Hindlimb muscle (tissue), 1 donor: Measurements from ENCODE around the gene SKI. TPM values are rescaled to one million over a fixed set of nuclear protein-coding genes. Genes with fewer than 3 reads are reported as not detected.

Source experiments
- DNase-seq: peaks from one replicate; pipeline ENCODE4 v3.0.0-alpha.2; 2013
- polyA plus RNA-seq: library from polyadenylated mRNA; unstranded; fragments of 120-200 nt; gene quantifications from one replicate; pipeline ENCODE4 v1.2.1, GENCODE V29; 2013; ENCODE audit not compliant: insufficient read length

SKI gene
- polyA plus RNA-seq, 1 donor = 70.0 TPM

DNA sequence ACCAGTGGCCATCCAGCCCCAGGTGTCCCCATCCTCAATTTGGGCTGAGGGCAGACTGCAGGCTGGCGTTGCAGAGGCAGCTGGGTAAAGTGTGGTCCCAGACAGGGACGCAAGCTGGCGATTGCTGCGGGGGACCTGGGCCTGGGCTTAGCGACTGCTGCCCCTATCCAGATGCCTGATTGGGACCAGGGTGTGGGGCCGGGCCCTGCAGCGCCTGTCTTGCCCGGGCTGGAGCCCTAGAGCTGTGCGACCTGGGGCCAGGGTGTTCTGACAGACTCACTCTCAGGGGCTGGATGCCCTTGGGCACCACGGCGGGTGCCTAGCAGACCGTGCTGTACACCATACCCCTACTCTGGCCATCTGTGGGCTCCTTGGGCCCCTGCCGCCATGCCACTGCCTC is 17.3 kb upstream of the SKI start:
- no peak for DNase-seq

DNA sequence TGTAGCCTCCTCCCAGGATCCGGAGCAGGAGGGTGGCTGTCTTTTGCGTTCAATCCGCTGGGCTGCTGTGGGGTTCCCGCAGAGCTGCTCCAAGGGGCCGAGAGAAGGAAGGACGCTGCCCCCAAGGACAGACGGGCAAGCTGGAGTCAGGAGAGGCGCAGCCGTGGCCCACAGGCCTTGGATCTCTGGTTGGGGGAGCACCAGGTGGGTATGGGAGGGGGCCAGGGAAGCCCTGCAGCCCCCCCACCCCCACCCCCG is 15.9 kb upstream of the SKI start:
- no peak for DNase-seq

DNA sequence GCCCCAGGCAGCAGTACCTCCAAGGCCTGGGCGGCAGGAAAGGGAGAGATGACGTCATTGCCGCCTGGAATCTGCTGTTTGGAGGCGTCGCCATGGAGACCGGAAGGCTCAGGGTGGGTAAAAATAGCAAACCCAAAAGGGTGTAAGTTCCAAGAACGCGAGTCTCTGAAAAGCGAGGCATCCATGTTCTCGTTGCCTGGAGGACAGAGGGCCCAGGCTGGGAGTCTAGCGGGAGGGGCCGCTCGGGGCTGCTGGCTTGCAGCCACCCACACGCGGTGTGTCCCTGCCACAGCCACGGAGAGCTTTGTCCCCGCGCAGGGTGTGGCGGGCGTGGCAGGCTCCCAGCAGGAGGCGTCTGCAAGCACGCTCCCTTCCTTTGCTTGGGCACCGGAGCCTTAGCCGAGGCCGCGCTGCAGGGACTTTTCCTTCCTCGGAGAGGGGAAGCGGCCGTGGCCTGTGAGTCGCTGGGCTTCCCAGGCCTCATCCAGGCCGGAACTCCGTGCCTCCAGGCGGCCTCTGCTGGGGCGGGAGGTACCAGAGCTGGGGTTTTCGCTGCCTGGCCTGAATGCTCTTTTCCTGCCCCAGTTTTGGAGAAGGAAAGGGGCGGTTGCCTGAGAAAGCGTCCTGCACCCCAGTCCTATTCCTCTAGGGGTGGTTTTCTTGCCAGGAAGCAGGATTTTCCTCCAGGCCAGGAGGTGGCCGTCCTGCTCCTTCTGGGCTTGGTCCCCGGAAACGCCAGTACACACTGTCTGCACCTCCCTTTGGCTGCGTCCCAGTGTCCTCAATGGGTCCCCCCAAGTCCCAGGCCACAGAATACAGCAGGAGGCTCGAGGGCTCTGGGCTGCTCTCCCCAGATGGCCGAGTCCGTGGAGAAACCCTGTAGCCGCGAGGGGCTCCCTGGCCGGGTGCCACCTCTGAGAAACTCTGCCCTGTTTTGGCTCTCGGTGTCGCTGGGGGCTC is 15.3 kb upstream of the SKI start:
- DNase-seq = peak; percentile 94

DNA sequence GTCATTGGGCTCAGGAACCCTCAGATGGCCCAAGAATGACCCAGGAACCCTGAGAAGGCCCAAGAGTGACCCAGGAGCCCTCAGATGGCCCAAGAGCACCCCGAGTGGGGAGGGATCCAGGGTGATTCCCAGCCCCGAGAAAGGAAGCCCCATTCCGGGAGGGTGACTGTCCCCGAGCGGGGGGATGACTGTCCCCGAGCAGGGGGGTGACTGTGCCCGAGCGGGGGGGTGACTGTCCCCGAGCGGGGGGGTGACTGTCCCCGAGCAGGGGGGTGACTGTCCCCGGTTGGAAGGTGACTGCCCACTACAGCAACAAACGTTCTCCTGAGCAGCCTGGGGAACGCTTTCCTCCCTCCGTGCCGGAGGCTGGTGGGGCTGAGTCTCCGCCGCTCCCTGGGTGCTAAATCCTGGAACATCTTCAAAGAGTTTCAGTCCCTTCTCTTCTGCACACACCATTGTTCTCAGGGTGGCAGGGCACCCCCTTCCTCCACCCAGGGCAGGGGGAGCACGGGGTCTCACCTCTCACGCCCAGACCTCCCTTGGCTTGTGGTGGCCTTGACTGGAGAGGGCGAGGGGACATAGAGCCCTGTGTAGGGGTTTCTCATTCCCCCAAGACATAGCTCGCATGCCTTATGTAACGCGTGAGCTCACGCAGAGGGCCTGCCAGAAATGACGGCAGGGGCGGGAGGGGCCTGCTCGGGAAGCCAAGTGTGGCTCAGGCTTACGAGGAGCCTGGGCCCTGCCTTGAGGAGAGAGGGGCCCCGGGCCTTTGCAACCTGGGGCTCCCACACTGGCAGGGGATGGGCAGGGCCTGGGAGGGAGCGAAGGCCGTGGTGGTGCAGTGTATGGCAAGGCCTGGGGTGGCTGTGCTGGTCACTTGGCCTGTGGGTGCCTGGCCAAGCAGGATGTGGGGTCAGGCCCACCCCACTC is 14.3 kb upstream of the SKI start:
- peak; percentile 94 for DNase-seq

DNA sequence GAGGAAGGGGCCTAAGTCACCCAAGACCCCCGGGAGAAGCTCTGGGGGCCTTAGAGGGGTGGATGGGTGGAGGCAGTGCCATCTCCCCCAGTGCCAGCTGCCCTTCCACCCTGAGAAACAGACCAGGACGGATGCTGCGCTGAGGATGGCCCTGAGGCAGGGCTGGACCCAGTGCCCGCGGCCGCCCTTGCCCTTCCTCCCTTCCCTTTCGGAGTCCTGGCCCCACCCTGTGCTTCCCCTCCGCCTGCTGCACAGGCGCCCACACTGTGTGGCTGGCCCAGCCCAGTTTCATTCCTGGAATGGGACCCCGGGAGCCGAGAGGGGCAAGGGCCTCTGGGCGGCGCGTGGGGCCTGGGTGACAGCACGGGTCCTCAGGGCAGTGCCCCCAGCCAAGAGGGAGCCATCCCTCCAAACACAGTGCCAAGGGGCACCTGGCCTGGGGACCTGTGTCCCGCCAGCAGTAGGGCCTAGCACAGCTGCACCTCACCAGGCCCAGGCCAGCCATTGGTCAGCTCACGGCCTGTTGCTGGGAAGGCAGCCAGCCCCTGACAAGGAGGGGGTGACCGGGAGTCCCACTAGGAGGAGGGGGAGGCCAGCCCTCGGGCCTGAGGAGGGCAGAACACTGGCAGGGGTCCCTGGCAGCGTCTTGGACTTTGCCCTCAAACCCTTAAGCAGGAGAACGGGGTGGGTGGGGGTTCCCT is 13.4 kb upstream of the SKI start:
- DNase-seq = no peak

DNA sequence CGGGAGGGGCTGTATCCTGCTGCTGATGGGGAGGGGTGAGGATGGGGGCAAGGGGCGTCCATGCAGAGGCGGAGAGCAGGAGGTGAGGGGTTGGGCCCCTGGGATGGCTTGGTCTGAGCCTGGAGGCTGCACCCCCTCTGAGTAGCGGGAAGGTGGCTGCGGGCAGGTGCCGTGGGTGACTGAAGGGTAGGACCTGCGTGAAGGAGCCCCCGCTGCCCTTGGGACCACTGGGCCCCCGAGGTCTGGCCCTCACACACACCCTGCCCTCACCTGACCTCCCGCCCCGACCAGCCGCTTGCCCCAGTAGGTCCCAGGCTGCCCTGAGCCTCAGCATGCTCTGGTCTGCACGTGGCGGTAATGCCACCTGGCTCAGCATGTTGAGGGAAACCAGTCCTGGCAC is 12.8 kb upstream of the SKI start:
- DNase-seq = no peak

DNA sequence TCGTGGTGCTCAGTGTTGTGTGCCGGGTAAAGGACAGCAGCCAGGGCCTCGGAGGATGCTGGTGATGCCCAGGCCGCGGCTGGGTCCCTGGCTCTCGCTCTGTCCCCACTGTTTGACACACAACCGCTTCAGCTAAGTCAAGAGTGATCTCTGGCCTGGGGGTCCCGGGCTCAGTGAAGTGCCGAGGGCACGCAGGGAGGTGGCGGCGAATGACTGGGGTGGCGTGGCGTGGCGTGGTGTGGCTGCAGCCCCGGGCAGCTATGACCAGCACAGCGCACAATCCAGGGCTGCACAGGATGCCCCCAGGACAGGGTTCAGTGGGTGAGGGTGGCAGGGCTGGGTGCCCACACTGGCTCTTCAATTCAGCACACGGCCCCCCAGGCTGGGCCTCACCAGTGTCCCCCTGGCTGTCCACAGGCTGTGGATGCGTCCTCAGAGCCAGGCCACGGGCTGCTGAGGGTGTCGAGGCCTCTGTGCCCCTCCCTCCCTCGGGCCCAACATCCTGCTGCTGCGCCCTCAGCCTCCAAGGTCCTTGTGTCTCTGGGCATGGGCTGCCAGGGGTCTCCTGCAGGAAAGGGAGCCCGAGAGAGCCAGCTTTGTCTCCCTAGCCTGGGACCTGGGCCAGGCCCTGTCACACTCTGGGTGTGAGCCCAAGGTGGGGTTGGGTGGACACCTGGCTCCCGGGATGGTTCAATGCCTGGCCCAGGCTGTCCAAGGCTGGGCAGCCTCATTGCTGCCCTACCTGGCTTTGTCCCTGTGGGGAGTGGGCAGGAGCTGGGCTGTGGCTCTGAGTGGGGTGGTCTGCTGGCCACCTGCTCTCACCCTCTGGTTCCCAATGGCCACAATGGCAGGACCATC is 12.0 kb upstream of the SKI start:
- DNase-seq = no peak

DNA sequence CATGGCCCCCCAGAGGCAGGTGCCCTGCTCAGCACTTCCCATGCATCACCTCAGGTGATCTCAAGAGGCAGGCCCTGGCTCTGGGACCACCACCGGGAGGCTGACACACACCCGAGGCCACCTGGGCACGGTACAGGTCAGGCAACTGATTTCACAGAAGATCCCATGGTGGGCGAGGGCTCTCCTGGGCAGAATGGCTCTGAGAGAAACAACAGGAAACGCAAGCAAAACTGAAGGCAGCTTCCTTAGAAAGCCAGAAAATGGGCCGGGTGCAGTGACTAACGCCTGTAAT is 11.4 kb upstream of the SKI start:
- DNase-seq = no peak

DNA sequence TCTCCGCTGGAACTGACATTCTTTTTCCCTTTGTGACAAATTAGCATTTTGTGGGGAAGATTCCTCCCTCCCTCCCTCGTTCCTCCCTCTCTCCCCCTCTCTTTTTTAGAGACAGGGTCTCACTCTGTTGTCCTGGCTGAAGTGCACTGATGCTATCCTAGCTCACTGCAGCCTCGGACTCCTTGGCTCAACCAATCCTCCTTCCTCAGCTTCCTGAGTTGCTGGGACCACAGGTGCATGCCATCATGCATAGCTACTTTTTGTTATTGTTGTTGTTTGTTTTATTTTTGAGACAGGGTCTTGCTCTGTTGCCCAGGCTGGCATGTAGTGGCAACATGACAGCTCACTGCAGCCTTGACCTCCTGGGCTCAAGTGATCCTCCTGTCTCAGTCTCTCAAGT is 6.8 kb upstream of the SKI start:
- no peak for DNase-seq

DNA sequence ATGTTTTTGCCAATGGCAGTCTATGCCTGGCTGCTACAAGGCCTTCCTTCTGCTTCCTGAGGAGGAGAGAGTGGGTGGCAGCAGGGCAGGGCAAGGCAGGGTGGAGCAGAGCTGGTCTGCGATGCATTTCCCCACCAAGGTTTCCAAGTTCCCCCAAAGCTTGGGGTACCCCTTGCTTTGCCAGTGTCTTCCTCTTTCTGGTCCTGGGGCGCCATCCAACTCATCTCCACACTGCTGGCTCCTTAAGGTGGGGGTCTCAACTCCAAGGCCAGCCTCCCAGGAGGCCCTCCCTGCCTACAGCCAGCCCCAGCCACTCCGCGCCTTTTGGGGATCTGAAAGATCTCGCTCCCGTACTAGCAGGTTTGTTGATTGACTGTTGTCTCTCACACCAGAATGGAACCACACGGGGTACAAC is 3.9 kb upstream of the SKI start:
- no peak for DNase-seq

DNA sequence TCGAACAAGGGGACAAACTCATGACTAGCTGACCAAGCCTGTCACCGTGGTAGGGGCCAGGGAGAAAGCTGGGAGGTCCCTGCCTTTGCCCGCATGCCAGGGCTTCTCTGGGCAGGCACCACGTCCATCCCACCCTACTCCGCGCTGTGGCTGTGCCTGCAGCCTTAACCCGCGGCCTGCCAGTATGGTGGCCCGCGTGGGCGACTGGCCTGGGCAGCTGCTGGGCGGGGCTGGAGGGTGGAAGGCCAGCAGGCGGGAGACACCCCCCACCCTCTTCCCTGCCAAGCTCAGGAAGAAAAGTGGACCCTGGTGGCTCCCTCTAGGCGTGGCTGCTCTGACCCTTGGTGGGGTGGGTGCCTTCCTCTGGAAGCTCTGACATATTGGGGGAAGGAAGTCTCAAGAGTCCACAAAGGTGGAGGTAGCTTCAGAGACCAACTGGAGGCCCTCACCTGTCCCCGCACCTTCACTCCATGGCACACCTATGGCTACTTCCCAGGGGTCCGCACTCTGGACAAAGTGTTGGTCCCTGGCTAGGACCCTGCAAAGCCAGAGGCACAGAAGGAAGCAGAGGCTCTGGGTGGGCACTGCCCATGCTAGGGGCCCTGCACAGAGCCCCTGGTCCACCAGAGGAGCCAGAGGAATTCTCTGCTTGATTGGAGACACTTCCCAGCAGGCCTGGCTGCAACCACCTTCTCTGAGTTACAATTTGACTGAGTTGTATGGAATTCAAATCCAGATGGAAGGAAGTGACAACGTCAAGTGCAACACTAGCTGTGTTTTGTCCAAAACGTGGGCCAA is 3.3 kb upstream of the SKI start:
- no peak for DNase-seq

DNA sequence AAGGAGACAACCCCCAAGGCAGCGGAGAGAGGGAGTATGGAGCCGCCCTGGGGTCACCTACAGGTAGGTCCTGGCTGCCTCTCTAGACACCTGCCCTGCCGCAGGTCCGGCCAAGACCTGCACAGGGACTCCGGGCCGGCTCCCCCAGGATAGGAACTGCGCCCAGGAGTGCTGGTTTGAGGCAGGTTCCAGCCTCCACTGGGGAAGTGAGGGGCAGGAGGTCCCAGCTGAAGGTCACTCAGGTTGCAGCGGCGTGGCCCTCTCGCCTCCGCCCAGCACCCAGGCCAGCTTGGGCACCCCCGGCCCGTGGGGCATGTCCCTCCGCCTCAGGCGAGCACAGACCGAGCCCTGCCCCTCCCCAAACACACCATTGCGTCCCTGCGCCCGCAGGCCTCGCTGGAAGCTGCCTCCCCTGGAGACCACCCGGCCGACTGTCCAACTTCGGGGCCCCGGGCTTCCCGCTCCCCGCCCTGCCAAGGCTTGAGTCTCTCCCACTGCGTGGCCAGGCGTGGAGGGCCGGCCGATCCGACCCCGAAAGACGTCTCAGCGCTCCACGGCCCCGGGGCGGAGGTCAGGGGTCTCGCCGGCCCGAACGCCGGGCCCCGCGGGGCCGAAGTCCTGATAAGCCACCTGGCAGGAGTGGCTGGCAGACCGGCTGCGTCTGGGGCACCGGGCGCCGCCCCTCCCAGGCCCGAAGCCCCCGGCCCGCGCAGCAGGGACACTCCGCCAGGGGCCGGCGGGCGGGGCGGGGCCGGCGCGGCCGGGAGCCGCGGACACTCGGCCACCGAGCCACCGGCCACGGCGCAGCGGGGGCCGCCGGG is 1.4 kb upstream of the SKI start:
- no peak for DNase-seq

DNA sequence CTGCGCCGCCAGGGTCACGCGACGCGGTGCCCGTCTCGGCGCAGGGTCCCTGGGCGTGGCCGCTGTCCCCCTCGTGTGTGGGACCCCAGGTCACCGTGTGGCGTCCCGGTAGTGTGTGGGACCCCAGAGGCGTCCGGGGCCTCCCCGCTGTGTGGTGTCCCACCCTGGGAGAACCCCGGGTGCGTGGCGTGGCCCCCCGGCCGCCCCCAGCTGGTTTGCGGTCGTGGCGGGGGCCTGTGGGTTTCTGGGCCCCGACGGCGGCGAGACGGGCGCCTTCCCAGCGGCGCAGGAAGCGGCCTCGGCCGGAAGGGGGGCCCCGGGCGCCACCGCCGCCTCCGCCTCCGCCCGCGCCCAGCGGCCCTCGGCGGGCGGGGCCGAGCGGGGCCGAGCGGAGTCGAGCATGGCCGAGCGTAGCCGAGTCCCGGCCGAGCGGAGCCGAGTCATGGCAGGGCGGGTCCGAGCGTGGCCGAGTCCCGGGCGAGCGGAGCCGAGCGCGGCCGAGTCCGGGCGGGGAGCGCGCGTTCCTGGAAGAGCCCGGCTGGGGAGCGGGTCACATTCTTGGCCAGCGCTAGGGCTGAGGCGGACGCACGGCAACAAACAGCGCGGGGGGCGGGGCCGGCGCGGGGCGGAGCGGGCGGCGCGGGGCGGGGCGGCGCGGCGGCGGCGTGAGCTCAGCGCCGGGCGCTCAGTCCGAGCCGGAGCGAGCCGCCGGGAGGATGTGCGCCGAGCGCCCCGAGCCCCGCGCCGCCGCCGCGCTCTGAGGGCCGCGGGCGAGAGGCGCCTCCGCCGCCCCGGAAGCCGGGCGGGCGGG is 568 bp upstream of the SKI start:
- DNase-seq = peak; percentile 99

DNA sequence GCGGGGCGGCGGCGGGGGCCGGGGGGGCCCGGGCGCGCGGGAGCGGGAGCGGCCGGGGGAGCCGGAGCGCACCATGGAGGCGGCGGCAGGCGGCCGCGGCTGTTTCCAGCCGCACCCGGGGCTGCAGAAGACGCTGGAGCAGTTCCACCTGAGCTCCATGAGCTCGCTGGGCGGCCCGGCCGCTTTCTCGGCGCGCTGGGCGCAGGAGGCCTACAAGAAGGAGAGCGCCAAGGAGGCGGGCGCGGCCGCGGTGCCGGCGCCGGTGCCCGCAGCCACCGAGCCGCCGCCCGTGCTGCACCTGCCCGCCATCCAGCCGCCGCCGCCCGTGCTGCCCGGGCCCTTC is 546 bp downstream of the SKI start:
- DNase-seq = no peak

DNA sequence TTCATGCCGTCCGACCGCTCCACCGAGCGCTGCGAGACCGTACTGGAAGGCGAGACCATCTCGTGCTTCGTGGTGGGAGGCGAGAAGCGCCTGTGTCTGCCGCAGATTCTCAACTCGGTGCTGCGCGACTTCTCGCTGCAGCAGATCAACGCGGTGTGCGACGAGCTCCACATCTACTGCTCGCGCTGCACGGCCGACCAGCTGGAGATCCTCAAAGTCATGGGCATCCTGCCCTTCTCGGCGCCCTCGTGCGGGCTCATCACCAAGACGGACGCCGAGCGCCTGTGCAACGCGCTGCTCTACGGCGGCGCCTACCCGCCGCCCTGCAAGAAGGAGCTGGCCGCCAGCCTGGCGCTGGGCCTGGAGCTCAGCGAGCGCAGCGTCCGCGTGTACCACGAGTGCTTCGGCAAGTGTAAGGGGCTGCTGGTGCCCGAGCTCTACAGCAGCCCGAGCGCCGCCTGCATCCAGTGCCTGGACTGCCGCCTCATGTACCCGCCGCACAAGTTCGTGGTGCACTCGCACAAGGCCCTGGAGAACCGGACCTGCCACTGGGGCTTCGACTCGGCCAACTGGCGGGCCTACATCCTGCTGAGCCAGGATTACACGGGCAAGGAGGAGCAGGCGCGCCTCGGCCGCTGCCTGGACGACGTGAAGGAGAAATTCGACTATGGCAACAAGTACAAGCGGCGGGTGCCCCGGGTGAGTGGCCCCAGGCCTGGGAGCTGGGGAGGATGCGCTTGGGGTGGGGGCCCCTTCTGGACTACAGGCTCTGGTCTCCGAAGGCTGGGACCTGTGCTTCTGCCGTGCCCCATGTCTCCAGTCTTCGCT is 1.1 kb downstream of the SKI start:
- peak; percentile 65 for DNase-seq

DNA sequence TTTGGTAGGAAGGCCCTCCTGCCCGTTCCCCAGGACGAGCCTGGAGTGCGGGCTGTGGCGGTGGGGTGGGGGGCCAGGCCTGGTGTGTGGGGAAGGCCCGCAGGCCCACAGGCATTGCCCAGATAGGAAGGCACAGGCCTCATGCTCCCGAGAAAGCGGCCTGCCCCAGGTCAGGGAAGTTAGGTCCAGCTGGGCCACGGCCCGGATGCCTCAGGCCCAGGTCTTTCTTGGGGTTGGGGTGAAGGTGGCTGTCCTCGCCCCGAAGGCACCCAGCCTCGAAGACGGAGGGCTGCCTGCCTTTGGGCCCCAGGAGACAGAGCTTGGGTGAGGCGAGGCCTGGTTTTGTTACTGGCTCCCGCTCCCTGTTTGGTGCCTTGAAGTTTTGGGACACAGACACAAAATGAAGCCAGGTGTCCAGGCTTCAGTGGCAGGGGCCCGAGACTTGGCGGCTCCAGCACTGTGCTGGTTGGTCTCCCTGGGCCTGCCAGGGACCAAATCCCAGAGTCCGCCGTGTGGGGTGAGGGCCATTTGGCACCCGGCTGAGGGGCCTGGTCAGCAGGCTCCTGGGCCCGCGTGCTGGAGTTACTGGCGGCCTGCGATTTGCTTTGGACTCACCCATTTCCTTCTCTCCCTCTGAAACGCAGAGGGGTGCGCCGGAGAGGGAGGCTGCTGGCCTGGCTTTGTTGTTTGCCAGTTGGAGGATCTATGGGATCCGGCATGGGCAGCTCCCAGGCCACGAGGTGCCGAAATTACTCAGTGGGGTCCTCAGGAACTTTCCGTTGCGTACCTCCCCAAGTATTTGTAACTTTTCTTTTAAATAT is 2.0 kb downstream of the SKI start:
- DNase-seq = no peak

DNA sequence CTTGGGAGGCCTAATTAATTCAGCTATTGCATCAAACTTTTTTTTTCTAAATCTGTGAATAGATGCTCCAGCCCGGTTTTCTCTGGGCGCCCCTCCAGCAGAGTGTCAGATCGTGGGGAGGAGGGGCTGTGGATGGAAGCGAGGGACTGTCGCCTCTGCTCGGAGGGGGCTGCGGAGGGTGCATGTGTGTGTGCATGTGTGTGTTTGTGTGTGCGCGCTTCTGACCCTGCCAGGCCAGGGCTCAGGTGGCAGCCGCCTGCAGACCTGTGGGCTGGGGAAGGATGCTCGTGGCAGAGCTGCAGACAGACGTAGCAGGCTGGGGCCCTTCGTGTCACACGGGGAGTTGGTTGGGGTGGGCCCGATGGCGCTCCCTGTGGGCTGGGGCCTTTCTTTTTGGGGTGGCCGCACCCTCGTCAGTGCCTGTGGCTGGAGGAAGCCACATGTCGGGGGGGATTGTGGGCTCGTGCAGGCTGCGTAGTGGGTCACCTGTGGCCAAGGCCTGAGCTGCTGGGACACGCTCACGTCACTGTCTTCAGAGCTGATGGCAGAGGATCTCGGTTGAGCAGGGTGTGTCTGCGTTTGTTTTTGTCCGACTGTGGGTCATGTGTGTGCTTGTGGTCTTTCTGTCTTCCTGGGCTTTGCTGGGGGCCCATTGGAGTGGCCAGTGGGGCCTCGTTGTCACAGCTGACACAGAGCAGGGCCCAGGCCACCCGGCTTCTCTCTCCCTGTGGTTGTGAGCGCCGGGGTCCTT is 2.8 kb downstream of the SKI start:
- no peak for DNase-seq
